GM12801 (cell line): ENCODE measurements around the gene GPS1.

Experiments
- TF ChIP-seq, protein P1 (sequence below): IDR thresholded peaks from one replicate; pipeline ENCODE4 v1.5.1; 2011; ENCODE audit warnings: control low read depth; ENCODE audit not compliant: insufficient read length; ENCODE audit errors: extremely low read depth

GPS1 gene

DNA sequence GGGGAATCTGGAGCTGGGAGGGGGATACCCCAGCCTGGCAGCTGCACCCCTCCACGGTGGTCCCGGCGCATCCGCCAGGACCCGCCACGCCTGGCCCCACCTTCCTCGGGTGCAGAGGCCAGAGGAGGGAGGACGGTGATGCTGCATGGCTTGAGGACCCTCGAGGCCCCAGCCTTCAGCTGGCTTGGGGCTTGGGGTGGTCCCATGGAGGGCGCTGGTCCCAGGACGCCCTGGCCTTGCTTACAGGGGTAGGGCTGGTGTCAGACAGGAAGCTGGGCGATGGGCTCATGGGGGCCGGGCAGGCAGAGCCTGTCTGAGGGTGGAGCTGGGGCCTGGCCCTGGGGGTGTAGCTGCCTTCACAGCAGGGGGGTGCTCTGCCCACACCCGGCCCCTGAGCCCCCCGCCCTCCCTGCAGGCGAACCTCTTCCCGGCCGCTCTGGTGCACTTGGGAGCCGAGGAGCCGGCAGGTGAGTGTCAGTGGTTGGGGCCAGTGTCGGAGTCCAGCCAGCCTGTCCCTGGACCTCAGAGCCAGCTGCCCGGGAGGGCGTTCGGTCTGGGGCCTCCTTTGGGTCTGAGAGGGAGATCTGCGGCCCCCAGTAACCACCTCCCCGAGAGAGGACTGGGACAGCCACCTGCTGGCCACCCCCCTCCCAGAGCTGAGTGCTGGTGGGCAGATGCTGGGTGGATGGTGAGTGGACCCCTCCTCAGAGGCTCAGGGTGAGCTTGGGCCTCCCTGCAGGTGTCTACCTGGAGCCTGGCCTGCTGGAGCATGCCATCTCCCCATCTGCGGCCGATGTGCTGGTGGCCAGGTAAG lies 35.4 kb upstream of the GPS1 start:
- TF ChIP-seq, protein P1, sequence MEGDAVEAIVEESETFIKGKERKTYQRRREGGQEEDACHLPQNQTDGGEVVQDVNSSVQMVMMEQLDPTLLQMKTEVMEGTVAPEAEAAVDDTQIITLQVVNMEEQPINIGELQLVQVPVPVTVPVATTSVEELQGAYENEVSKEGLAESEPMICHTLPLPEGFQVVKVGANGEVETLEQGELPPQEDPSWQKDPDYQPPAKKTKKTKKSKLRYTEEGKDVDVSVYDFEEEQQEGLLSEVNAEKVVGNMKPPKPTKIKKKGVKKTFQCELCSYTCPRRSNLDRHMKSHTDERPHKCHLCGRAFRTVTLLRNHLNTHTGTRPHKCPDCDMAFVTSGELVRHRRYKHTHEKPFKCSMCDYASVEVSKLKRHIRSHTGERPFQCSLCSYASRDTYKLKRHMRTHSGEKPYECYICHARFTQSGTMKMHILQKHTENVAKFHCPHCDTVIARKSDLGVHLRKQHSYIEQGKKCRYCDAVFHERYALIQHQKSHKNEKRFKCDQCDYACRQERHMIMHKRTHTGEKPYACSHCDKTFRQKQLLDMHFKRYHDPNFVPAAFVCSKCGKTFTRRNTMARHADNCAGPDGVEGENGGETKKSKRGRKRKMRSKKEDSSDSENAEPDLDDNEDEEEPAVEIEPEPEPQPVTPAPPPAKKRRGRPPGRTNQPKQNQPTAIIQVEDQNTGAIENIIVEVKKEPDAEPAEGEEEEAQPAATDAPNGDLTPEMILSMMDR: no peak

DNA sequence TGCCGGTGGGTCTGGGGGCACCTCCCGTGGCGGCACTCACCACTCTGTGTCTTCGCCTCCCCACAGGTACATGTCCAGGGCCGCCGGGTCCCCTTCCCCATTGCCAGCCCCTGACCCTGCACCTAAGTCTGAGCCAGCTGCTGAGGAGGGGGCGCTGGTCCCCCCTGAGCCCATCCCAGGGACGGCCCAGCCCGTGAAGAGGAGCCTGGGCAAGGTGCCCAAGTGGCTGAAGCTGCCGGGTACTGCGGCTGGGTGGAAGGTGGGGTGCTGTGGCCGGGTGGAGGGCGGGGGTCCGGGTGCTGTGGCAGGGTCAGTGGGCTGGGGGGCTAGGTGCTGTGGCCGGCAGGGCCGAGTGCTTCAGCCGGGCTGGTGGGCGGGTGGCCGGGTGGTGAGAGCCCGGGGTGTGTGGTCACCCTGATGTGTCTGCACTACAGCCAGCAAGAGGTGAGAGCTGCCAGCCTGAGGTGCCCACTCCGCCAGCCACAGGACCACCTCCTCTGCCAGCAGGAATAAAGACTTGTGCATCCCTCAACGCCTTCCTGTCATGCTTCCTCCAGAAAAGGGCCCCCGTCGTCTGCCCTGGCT lies 34.7 kb upstream of the GPS1 start:
- TF ChIP-seq, protein P1: no peak

DNA sequence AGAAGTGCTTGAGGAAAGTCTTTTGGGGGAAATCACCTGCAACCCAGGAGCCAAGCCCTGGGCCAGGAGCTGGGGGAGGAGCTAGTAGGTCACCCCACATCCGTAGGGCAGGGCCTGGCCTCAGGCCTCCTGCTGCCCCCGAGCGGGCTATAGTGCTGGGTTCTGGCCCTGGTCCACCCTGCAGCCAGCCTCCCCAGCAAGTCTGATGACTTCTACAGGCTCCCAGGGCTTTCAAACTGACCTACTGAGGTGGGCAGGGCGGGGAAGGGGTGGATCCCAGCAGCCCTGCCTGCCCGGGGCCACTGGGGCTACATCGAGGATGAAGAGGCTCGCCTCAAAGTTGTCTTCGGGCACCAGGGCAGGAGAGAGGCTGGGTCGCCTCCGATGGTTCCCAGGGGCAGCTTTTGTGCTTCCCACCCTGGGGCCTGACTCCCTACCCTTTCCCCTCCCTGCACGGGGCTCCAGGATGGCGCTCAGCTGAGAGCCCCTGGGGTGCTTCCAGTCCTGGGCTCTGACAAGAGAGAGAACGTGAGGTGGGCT lies 34.0 kb upstream of the GPS1 start:
- TF ChIP-seq, protein P1: no peak

DNA sequence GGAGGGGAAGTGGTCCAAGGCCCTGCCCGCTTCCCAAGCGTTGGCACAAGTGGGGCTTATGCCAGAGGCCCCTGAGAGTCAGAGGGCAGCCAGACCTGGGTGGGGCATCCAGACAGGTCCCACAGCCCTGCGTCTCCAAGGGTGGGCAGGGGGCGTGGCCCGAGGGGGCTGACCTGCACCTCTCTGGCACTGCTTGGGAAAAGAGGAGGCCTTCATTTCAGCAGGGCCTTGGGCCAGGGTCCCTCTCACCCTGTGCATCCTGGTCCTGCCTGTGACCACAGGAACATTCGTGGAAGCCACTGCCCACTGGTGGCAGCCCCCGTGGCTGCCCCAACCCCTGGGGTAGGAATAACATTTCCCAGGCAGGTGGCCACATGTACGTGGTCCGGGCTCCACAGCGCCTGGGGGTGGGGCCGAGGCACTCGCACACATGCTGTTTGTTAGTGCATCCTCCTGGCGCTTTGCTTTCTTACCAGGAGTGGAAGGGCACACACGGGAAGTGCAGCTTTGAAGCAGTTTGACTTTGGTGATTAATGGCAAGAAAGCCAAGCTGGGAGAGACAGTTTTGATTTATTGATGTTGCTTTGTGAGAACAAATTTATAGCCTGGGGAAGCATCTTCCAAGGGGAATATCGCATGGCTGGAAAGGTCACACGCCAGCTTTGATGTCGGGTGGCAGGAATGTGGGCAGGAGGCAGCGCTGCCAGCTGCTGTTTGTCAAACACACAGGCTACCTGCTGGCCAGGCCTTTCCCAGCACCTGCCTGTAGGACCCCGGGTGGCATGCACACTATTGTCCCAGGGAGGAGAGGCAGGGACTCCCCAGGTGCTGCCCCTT lies 33.3 kb upstream of the GPS1 start:
- TF ChIP-seq, protein P1: no peak

DNA sequence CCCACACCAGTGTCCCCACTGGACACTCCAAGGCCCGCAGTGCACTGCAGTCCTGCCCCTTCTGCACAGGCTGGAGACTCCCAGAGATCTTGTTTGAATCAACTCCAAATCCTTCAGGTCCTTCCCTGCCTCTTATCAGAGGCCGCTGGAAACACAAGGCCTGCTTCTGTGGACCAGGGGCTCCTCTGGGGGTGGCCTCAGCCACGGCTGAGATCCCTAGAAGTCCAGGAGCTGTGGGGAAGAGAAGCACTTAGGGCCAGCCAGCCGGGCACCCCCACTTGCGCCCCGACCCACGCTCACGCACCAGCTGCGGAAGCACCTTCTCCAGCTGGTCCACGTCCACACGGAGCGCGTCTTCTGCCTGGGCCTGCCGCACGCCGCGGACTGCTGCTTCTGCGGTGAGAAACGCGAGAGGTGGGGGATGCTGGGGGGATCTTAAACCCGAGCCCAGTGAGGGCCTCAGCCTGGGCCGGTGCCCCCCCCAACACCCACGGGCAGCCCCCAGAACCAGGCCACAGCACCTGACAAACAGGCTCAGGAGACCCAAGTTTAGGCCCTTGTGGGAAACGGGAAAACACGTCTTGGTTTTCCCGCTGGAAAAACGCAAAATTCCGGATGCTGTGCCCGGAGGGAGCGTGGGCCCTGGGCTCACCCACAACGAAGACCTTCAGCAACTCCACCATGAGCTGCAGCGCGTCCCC lies 32.6 kb upstream of the GPS1 start:
- TF ChIP-seq, protein P1: no peak

DNA sequence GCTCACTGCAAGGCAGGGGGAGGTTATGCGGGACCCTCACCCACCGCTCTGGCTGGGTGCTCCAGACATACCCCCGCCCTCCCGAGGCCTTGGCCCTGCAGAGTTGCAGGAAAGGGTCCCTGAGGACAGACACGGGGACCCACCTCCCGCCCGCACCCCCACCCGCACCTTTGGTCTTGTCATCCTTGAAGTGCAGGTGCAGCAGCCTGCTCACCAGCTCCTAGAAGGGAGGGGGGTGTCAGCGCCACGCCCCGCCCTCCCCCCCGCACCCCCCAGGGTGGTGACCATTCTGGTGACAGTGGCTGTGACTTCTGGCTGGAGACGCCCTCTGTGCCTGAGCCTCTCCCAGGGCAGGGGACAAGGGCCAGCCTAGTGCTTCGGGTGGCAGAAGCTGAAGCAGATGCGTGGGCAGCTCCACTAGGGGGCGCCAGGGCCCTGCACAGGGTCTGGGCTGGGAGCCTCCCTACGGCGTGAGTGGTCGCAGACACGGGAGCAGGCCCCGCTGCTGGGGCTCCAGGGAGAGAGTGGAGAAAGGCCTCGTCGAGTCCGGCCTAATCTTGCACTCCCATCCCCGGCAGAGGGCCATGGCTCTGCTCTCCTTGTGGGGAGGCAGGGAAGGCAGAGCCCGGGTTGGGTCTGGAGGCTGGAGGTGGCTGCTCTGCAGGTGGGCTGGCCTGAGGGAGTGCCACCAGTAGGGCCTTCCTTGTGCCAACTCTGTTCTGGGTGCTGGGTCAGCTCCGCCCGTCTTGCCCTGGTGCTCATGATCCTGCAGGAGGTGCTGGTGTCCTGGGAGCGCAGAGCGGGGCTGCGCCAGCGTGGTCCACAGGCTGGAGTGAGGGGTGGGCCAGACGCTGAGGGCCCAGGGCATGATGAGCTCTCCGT lies 31.8 kb upstream of the GPS1 start:
- TF ChIP-seq, protein P1: no peak
